NCI-H146 (cell line): ENCODE data around the gene STAT6.

ENCODE experiments used
- DNase-seq: peaks from one replicate; lab custom pipeline; 2025; lab: John Stamatoyannopoulos, UW

The STAT6 gene

DNA sequence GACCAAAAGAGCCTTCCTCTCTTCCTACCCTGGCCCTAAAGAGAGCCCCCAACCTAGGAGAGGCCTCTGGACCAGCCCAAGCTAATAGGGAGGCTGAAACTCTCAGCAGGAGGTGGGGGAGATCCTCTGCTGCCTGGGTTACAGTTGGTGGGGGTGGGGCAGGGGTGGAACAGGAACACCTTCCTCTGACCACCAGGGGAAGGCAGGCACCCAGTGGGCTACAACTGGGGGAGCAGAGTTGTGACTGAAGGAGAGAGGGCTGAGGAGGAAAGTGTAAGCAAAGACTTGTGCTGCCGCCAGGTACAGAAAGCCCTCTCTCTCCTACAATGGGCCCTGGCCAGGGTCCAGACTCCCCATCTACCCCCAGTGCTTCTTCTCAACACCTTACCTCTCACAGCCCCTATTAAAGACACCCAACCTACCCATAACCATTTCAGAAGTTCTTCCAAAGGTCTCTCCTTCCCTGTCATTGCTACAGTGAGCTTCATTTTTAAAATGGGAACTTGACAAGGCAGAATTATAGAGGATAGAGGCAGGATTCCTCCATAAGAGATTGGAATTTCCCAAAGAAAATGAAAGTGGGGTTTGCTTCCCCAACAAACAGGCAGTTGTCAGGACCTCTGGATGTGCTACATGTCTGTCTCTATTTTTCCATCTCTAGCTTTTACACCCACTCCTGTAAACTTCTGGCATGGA, 62.6 kb downstream of the STAT6 start:
- no peak for DNase-seq

GRCh38 chr12:57047981-57048380, 63.2 kb downstream of the STAT6 start:
- DNase-seq = no peak

- DNase-seq = no peak
Observed at GRCh38 chr12:57046947-57047890, 63.9 kb downstream of the STAT6 start.

DNA sequence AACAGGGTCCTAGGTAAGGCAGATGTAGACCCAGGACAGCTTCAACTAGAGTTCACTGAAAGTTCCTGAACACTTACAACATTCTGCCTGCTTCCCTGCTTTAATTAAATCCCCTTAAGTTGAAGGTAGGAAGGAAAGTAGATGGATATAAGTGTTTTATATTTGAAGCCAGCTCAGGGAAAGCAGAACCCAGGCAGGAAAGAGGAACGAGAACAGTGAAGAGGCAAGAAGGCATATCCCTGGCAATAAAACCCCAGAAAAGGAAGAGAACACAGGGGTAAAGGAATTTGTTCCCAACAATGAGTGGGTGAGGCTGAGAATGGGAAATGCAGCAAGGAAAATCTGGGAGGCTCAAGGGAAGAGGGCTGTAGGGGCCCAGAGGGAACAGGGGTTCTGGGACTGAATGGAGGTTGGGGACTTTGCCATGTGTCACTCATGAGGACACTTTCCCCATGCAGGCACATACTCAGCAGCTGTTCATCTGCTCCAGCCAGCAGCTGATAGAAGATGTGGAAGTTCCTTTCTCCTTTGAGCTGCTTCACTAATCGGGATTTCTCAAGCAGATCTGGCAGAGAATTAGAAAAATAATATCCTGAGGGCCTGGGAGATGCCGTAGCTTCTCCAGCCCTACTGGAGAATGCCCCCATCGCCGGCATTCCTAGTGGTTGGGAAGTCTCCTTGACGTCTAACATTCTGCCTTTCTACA, 64.9 kb downstream of the STAT6 start:
- no peak for DNase-seq
